SH-SY5Y (cell line): ENCODE measurements around the gene PNPLA7.

Experiments used
- GATA2 ChIP-seq: IDR thresholded peaks from 2 replicates; pipeline ENCODE4 v1.6.1; 2011; ENCODE audit warnings: mild to moderate bottlenecking, low read depth, low read length
- GATA3 ChIP-seq: IDR thresholded peaks from 2 replicates; pipeline ENCODE4 v1.6.1; 2011; ENCODE audit warnings: low read depth, mild to moderate bottlenecking, low read length, moderate library complexity

DNA sequence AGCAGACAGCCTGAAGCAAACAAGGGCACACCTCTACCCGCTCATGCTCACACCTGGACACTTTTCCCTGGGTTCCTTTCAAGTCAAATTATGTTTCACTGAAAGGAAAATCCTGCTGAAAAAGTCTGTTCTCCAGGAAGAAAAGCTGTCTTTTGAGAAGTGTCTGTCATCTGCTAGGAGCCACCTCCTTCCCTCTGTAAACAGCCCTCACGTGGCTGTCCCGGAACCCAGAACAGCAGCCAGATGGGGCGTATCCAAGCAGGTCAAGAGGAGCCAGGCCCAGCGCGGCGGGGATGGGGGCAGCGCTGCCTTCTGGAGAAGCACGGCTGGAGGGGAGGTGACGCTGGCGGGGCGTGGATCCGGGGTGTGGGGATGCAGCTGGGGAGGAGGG, at the start of gene PNPLA7:
- no peak for TF ChIP-seq GATA3
- TF ChIP-seq GATA2: no peak
